HCT116 (cell line): ENCODE results near the gene AGTR1. TPM values are rescaled to one million over a fixed set of nuclear protein-coding genes. Genes with fewer than 3 reads are reported as not detected.

Experiments
- ATAC-seq: fragments of 200-7000 bp; cut with Tn5 transposase; 2 replicates; pipeline ENCODE4 v1.9.1; 2020; ENCODE audit warnings: mild to moderate bottlenecking, moderate library complexity
- BruUV-seq: library from RNA; stranded (reverse); fragments of 400-500 nt; replicated peaks from 2 replicates; lab custom pipeline; 2021; lab: Mats Ljungman, UMichigan
- CTCF ChIA-PET: fragments of 300-600 bp; sonication (Branson Sonifier 250); formaldehyde crosslinking; loops from one replicate; lab custom pipeline; 2021; ENCODE audit warnings: antibody characterized with exemption; lab: Charles Lee
- POLR2A ChIA-PET: fragments of 300-600, 350-600 bp; sonication (Branson Sonifier 250); formaldehyde crosslinking; loops from one replicate; lab custom pipeline; 2021; ENCODE audit warnings: antibody characterized with exemption; lab: Charles Lee
- RAD21 ChIA-PET, 2 experiments: fragments of 300-600 bp; sonication (Branson Sonifier 250); formaldehyde crosslinking; loops; one replicate each; lab custom pipeline; 2023; ENCODE audit warnings: low total read pairs in 2 of 2; ENCODE audit not compliant: uncharacterized antibody in 2 of 2, unreplicated experiment in 2 of 2, low non-redundant PET in 1 of 2; lab: Charles Lee
- DNase-seq: peaks from one replicate; pipeline ENCODE4 v3.0.0-alpha.2; 2010; ENCODE audit warnings: low read depth, low spot score
- H2AFZ ChIP-seq: fragments of 200-600 bp; shearing (Covaris generic), sonication (generic); 2 replicates; pipeline ENCODE4 v1.6.1; 2017; ENCODE audit warnings: low read depth, mixed run types, mixed read lengths, antibody characterized with exemption, low read length; ENCODE audit not compliant: poor library complexity, severe bottlenecking
- H3K27ac ChIP-seq: 2 replicates; pipeline ENCODE4 v1.5.1; 2012; ENCODE audit warnings: low read depth, low read length
- H3K27me3 ChIP-seq: fragments of 200-600 bp; sonication (generic); 2 replicates; pipeline ENCODE4 v1.6.1; 2016; ENCODE audit warnings: mixed run types, low read length, mixed read lengths; ENCODE audit not compliant: insufficient read depth
- H3K36me3 ChIP-seq, 2 experiments: fragments of 200-500 bp in 1 of 2; fragments of 200-600 bp in 1 of 2; sonication (Bioruptor generic) in 1 of 2; sonication (generic) in 1 of 2; 2 replicates each; pipeline versions ENCODE4 v1.5.1 to v1.6.1; 2014 to 2016; ENCODE audit warnings: low read length in 2 of 2, inconsistent platforms in 1 of 2, mixed read lengths in 1 of 2, mixed run types in 1 of 2; ENCODE audit not compliant: insufficient read depth in 2 of 2, control insufficient read depth in 1 of 2
- H3K4me1 ChIP-seq, 2 experiments: fragments of 200-600 bp in 1 of 2; sonication (generic) in 1 of 2; 2 replicates each; pipeline versions ENCODE4 v1.5.1 to v1.6.1; 2012 to 2017; ENCODE audit warnings: low read length in 2 of 2, inconsistent platforms in 1 of 2, mild to moderate bottlenecking in 1 of 2, mixed read lengths in 1 of 2, mixed run types in 1 of 2, moderate library complexity in 1 of 2; ENCODE audit not compliant: insufficient read depth in 2 of 2, control insufficient read depth in 1 of 2
- H3K4me2 ChIP-seq: fragments of 200-600 bp; sonication (generic); 2 replicates; pipeline ENCODE4 v1.6.1; 2017; ENCODE audit warnings: mixed run types, low read length, mixed read lengths
- H3K4me3 ChIP-seq, 2 experiments: fragments of 200-600 bp in 1 of 2; sonication (generic) in 1 of 2; replicated peaks in 1 of 2; 2 replicates each; pipeline ENCODE4 v1.5.1; 2011 to 2016; ENCODE audit warnings: low read length in 2 of 2, control low read depth in 1 of 2, low read depth in 1 of 2, mild to moderate bottlenecking in 1 of 2, mixed read lengths in 1 of 2, mixed run types in 1 of 2
- H3K79me2 ChIP-seq: fragments of 200-600 bp; sonication (generic); 2 replicates; pipeline ENCODE4 v1.6.1; 2017; ENCODE audit warnings: mild to moderate bottlenecking, mixed run types, low read length, moderate library complexity, mixed read lengths; ENCODE audit not compliant: insufficient read depth
- H3K9ac ChIP-seq: fragments of 200-600 bp; sonication (generic); 2 replicates; pipeline ENCODE4 v1.6.1; 2016; ENCODE audit warnings: low read length, mixed read lengths
- H3K9me2 ChIP-seq: fragments of 200-600 bp; sonication (generic), shearing (Covaris generic); 2 replicates; pipeline ENCODE4 v1.6.1; 2017; ENCODE audit warnings: mixed run types, mild to moderate bottlenecking, moderate library complexity; ENCODE audit not compliant: insufficient read depth
- H3K9me3 ChIP-seq, 2 experiments: fragments of 200-500 bp in 1 of 2; fragments of 200-600 bp in 1 of 2; sonication (Bioruptor generic) in 1 of 2; sonication (generic) in 1 of 2; 2 replicates each; pipeline ENCODE4 v1.6.1; 2014 to 2017; ENCODE audit warnings: low read length in 2 of 2, mixed read lengths in 2 of 2, inconsistent platforms in 1 of 2, low read depth in 1 of 2, mild to moderate bottlenecking in 1 of 2, mixed run types in 1 of 2, moderate library complexity in 1 of 2; ENCODE audit not compliant: control insufficient read depth in 1 of 2, insufficient read depth in 1 of 2
- H4K20me1 ChIP-seq: fragments of 200-600 bp; sonication (generic), shearing (Covaris generic); 2 replicates; pipeline ENCODE4 v1.6.1; 2017; ENCODE audit warnings: mixed run types, mild to moderate bottlenecking, moderate library complexity; ENCODE audit not compliant: insufficient read depth
- CBX3 ChIP-seq: IDR thresholded peaks from 2 replicates; pipeline ENCODE4 v1.6.1; 2012; ENCODE audit warnings: low read depth
- CTCF ChIP-seq, 3 experiments: fragments of 200-600 bp in 1 of 3; sonication (generic) in 1 of 3; IDR thresholded peaks in 2 of 3; conservative IDR thresholded peaks in 1 of 3; 2 replicates each; pipeline ENCODE4 v1.5.1; 2012 to 2017; ENCODE audit warnings: low read depth in 2 of 3, low read length in 2 of 3, antibody characterized with exemption in 1 of 3, borderline replicate concordance in 1 of 3, control low read depth in 1 of 3, mild to moderate bottlenecking in 1 of 3, mixed read lengths in 1 of 3, mixed run types in 1 of 3, moderate library complexity in 1 of 3; ENCODE audit not compliant: insufficient read depth in 1 of 3
- FOSL1 ChIP-seq: IDR thresholded peaks from 2 replicates; pipeline ENCODE4 v1.6.1; 2012; ENCODE audit warnings: low read depth
- JUND ChIP-seq: IDR thresholded peaks from 2 replicates; pipeline ENCODE4 v1.6.1; 2012
- MAX ChIP-seq: IDR thresholded peaks from 2 replicates; pipeline ENCODE4 v1.6.1; 2012
- POLR2AphosphoS5 ChIP-seq: IDR thresholded peaks from 2 replicates; pipeline ENCODE4 v1.6.1; 2011; ENCODE audit warnings: mild to moderate bottlenecking, low read depth, low read length, moderate library complexity
- REST ChIP-seq: IDR thresholded peaks from 2 replicates; pipeline ENCODE4 v1.6.1; 2012; ENCODE audit warnings: low read depth
- SIN3A ChIP-seq: IDR thresholded peaks from 2 replicates; pipeline ENCODE4 v1.6.1; 2012; ENCODE audit warnings: low read depth
- SP1 ChIP-seq: IDR thresholded peaks from 2 replicates; pipeline ENCODE4 v1.6.1; 2012; ENCODE audit warnings: low read depth
- SRF ChIP-seq: IDR thresholded peaks from 2 replicates; pipeline ENCODE4 v1.6.1; 2012; ENCODE audit warnings: low read depth
- TCF7L2 ChIP-seq: IDR thresholded peaks from 2 replicates; pipeline ENCODE4 v1.7.0; 2011; ENCODE audit warnings: borderline replicate concordance, inconsistent platforms; ENCODE audit not compliant: insufficient read depth, insufficient read length; ENCODE audit errors: extremely low read depth
- YY1 ChIP-seq: IDR thresholded peaks from 2 replicates; pipeline ENCODE4 v1.6.1; 2011; ENCODE audit warnings: low read length, low read depth, moderate library complexity, mild to moderate bottlenecking; ENCODE audit not compliant: insufficient replicate concordance; ENCODE audit errors: extremely low read depth
- ZNF274 ChIP-seq: fragments of 200-500 bp; sonication (Bioruptor generic); IDR thresholded peaks from 2 replicates; pipeline ENCODE4 v1.6.1; 2014; ENCODE audit warnings: mild to moderate bottlenecking, low read depth, low read length, inconsistent platforms
- intact Hi-C: fragments of 100-400 bp; cut with micrococcal nuclease; formaldehyde crosslinking; loops from 2 replicates; pipeline ENCODE4 v1.10.0; 2022
- total RNA-seq: library from RNA; stranded (reverse); gene quantifications from one replicate; pipeline ENCODE4 v1.2.1, GENCODE V29; 2021; ENCODE audit not compliant: unreplicated experiment

Gene AGTR1
- total RNA-seq, 1 experiment from 2014 or later: not detected

DNA sequence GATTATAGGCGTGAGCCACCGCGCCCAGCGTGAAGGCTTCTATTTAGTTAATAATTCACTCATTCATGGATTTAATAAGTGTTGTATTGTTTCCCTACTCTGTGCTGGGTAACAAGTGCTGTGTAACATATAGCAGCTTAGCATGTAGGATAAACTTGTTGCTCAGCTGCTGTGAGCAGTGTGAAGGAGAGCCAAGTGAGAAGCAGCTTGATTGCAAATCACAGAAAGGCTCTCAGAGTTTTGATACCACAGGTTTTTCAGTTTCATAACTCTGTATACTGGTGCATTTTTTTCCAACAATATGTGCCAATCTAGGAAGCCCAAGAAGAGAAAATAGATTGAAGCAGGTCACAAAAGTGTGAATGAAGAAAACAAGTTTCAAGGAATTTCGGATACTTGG, 48.4 kb downstream of the AGTR1 start:
- ChIA-PET POLR2A (no interaction called here), CTCF (interaction anchor here (1.1 kb wide), 1 partner anchor 17 kb away, joined by 3 read pairs; no protein-coding TSS in a partner anchor), RAD21 (no interaction called here)
- intact Hi-C loops: no loop called here
- no TSS peak for BruUV-seq
- Histone ChIP-seq H3K4me1 (no peaks in the 10 kb centered on the region), H3K9me3 (no peaks in the 10 kb centered on the region), H3K27me3 (no peaks in the 10 kb centered on the region), H3K27ac (no peak overlapping the region), H2AFZ (no peak overlapping the region), H3K4me2 (no peak overlapping the region), H3K4me3 (no peak overlapping the region), H3K36me3 (no peaks in the 10 kb centered on the region), H3K9ac (no peak overlapping the region), H3K79me2 (no peaks in the 10 kb centered on the region), H3K9me2 (no peaks in the 10 kb centered on the region; the same call in 1 of the 2 replicates)
- DNase-seq: no peak
- no peak for ATAC-seq
- TF ChIP-seq CBX3 (no peak), ZNF274 (no peak), JUND (no peak), TCF7L2 (no peak), SP1 (no peak), REST (no peak), CTCF (IDR thresholded peaks at IDR 0.05 in 2 of 3, conservative IDR thresholded peaks at IDR 0.05 in 1 of 3; ENCODE audit: borderline replicate concordance in 1 of 3, insufficient read depth in 1 of 3, low read depth in 2 of 3, low read length in 2 of 3) (no peak), SIN3A (no peak), FOSL1 (no peak), SRF (no peak), MAX (no peak), POLR2AphosphoS5 (no peak), YY1 (no peak)
- TF ChIP-seq, all 23 proteins: peak for 0
- H4K20me1 ChIP-seq: no peaks in the 10 kb centered on the region
